Parathyroid adenoma (tissue), 2 donors: ENCODE measurements around the gene HGS.

ENCODE experiments used
- H2AFZ ChIP-seq: fragments of 300-600 bp; sonication (generic); one replicate; pipeline ENCODE4 v1.7.0; 2017; ENCODE audit warnings: antibody characterized with exemption, mild to moderate bottlenecking
- H3K27ac ChIP-seq: fragments of 300-600 bp; sonication (generic); one replicate; pipeline ENCODE4 v1.7.0; 2017
- H3K27me3 ChIP-seq: fragments of 300-600 bp; sonication (generic); one replicate; pipeline ENCODE4 v1.7.0; 2017; ENCODE audit warnings: low read length; ENCODE audit not compliant: control insufficient read depth, insufficient read depth
- H3K36me3 ChIP-seq: fragments of 300-600 bp; sonication (generic); one replicate; pipeline ENCODE4 v1.7.0; 2017; ENCODE audit warnings: low read length; ENCODE audit not compliant: control insufficient read depth, insufficient read depth
- H3K4me1 ChIP-seq: fragments of 300-600 bp; sonication (generic); one replicate; pipeline ENCODE4 v1.7.0; 2017; ENCODE audit warnings: control low read depth
- H3K4me2 ChIP-seq: fragments of 300-600 bp; sonication (generic); one replicate; pipeline ENCODE4 v1.7.0; 2017; ENCODE audit warnings: low read length
- H3K4me3 ChIP-seq: fragments of 300-600 bp; sonication (generic); one replicate; pipeline ENCODE4 v1.7.0; 2017; ENCODE audit warnings: low read depth, low read length
- H3K79me2 ChIP-seq: fragments of 300-600 bp; sonication (generic); one replicate; pipeline ENCODE4 v1.7.0; 2017; ENCODE audit warnings: control low read depth
- H3K9ac ChIP-seq: fragments of 300-600 bp; sonication (generic); one replicate; pipeline ENCODE4 v1.7.0; 2017; ENCODE audit warnings: mild to moderate bottlenecking
- H3K9me3 ChIP-seq: fragments of 300-600 bp; sonication (generic); one replicate; pipeline ENCODE4 v1.7.0; 2017; ENCODE audit warnings: low read length; ENCODE audit not compliant: control insufficient read depth
- TF ChIP-seq, protein P1 (sequence below): fragments of 300-600 bp; sonication (generic); IDR thresholded peaks from one replicate; pipeline ENCODE4 v1.7.0; 2017; ENCODE audit warnings: antibody characterized with exemption, mild to moderate bottlenecking
- donor health status: primary hyperparathyroidism.

The HGS gene

DNA sequence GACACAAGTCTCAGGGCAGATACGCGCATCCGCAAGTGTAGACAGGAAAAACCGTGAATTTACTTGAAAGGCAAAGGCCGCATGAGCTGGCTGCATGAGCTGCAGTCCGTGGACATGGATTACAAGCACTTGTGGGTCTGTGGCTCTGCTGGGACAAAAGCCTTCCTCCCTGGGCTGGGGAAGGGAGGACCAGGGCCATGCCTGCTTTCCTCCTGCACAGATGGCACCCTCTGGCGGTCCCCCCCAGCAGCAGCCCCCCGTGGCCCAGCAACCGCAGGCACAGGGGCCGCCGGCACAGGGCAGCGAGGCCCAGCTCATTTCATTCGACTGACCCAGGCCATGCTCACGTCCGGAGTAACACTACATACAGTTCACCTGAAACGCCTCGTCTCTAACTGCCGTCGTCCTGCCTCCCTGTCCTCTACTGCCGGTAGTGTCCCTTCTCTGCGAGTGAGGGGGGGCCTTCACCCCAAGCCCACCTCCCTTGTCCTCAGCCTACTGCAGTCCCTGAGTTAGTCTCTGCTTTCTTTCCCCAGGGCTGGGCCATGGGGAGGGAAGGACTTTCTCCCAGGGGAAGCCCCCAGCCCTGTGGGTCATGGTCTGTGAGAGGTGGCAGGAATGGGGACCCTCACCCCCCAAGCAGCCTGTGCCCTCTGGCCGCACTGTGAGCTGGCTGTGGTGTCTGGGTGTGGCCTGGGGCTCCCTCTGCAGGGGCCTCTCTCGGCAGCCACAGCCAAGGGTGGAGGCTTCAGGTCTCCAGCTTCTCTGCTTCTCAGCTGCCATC is 17.7 kb downstream of the HGS start:
- Histone ChIP-seq H3K9ac (no peak overlapping the region), H3K4me1 (peaks cover 11% of the 10 kb centered on the region), H3K9me3 (no peaks in the 10 kb centered on the region), H3K4me3 (peak overlapping the region; percentile 94), H3K27me3 (no peaks in the 10 kb centered on the region), H2AFZ (no peak overlapping the region), H3K4me2 (peak overlapping the region; percentile 78), H3K36me3 (no peaks in the 10 kb centered on the region), H3K27ac (no peak overlapping the region), H3K79me2 (peaks cover 30% of the 10 kb centered on the region)
- TF ChIP-seq, protein P1, sequence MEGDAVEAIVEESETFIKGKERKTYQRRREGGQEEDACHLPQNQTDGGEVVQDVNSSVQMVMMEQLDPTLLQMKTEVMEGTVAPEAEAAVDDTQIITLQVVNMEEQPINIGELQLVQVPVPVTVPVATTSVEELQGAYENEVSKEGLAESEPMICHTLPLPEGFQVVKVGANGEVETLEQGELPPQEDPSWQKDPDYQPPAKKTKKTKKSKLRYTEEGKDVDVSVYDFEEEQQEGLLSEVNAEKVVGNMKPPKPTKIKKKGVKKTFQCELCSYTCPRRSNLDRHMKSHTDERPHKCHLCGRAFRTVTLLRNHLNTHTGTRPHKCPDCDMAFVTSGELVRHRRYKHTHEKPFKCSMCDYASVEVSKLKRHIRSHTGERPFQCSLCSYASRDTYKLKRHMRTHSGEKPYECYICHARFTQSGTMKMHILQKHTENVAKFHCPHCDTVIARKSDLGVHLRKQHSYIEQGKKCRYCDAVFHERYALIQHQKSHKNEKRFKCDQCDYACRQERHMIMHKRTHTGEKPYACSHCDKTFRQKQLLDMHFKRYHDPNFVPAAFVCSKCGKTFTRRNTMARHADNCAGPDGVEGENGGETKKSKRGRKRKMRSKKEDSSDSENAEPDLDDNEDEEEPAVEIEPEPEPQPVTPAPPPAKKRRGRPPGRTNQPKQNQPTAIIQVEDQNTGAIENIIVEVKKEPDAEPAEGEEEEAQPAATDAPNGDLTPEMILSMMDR = no peak

DNA sequence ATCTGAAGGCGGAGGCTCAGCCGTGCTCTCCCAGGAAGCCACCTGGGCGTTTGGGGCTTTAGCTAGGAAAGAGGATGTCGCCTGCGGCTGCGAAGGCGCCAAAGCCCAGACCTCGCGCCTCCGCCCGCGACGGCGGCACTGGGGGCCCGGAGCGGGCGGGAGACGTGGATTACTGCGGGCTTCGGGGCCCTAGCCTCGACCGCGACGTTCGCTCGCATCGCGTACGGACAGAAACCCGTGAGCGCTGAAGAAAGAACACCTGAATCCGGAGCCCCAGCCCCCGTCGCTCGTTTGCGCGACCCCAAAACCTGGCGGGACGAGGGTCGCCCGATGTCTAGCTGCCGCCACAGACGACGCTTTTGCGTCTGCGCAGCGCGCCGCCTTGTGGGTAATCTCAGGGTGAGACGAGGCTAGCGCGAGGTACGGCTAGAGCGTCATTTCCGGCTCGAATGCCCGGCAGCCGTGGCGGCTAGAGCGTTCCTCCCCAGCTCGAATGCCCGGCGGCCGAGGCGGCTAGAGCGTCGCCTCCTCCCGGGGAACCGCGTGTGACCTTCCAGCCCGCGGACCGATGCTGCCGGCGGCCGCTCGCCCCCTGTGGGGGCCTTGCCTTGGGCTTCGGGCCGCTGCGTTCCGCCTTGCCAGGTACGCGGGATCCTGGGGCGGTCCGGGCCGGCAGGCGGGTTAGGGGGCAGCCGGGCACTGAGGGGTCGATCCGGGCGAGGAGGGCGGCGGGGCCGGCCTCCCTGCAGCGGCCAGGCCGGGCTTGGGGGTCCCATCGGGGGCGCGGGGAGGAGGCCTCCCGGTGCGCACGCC is 19.3 kb downstream of the HGS start, which contains the start of gene MRPL12:
MRPL12 (plus strand) TSS at position 434 of the 813 bp plus-strand sequence; CDS start at position 569, 135 bp downstream.
- H2AFZ ChIP-seq = peak within 1 kb of the TSS; percentile 95
- peak within 1 kb of the TSS; percentile 90 for H3K27ac ChIP-seq
- peak within 1 kb of the TSS; percentile 78 for H3K4me2 ChIP-seq
- TF ChIP-seq, protein P1 = peak; percentile 65
- H3K27me3 ChIP-seq = no peaks in the 10 kb centered on the region
- peaks cover 11% of the 10 kb centered on the region for H3K4me1 ChIP-seq
- H3K79me2 ChIP-seq = peaks cover 25% of the 10 kb centered on the region
- H3K9me3 ChIP-seq = no peaks in the 10 kb centered on the region
- H3K36me3 ChIP-seq = no peaks in the 10 kb centered on the region
- H3K4me3 ChIP-seq = peak within 1 kb of the TSS; percentile 94
- H3K9ac ChIP-seq = peak within 1 kb of the TSS; percentile 90

DNA sequence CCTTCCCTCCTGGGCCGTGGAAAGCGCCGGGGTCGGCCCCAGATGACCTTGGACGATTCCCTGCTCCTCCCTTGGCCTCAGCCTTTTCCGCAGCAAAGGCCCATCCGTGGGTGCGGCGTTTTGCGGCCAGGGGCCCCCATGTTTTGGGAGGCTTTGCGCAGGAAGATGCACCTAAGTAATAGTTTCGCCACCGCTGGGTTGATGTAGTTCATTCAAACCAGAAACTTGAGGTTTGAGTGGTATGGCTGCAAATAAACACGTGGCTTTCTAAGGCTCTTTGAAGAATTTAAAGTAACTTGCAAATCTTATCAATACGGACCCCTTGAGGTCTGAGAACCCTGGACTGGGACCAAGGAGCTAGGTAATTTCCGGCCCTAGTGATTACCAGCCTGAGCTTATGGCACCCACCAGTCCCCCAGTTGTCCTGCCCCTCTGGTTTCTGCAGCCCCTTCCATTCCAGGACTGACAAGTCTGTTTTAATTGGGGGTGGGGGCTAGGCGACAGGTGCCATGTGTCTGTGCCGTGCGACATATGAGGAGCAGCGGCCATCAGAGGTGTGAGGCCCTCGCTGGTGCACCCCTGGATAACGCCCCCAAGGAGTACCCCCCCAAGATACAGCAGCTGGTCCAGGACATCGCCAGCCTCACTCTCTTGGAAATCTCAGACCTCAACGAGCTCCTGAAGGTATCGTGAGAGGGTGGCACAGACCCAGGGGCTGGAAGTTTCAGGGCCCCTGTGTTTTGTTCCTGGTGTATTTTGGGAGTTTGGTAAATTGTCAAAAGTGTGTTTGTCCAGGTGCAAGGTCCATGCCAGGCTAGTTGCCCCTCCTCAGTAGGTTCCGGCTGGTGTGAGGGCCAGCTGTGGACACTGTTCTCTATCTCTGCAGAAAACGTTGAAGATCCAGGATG is 20.2 kb downstream of the HGS start:
- Histone ChIP-seq H2AFZ (peak overlapping the region; percentile 95), H3K27ac (peak overlapping the region; percentile 90), H3K4me1 (peaks cover 11% of the 10 kb centered on the region), H3K9ac (peak overlapping the region; percentile 90), H3K27me3 (no peaks in the 10 kb centered on the region), H3K4me3 (peak overlapping the region; percentile 94), H3K9me3 (no peaks in the 10 kb centered on the region), H3K79me2 (peaks cover 25% of the 10 kb centered on the region), H3K36me3 (no peaks in the 10 kb centered on the region), H3K4me2 (peak overlapping the region; percentile 78)
- TF ChIP-seq, protein P1 = no peak

DNA sequence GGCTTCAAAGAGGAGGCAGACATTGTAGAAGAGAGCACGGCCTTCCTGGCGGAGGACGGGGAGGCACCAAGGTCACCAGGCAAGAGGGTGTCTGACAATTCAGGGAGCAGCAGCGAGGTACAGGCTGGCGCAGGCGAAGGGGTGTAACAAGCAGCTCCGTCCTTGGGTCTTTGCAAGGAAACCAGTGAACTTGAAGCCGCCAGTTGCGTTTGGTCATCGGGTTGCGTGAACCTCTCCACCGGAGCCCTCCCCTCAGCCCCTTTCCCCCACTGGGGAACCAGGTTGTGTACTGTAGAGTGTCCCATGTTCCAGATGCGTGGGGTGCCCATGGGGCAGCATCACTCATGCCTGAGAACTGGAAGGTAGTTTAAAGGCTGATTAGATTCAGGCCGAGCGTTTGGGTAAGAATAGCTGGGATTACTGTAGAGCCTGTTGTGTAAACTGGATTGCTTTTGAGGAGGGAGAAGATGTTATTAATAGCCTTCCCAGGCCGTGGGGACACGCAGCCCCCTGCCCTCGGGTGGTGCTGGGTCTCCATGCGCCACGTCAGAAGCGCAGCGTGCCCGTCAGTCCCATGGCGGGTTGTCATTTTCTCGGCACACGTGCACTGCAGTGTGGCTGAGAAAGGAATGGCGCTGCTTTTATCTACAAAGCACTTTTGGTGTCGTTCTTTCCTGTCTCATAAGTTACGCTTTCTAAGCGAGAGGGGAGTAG is 21.9 kb downstream of the HGS start:
- no peak overlapping the region for H3K4me2 ChIP-seq
- H2AFZ ChIP-seq = no peak overlapping the region
- peaks cover 24% of the 10 kb centered on the region for H3K79me2 ChIP-seq
- H3K27me3 ChIP-seq = no peaks in the 10 kb centered on the region
- no peak overlapping the region for H3K27ac ChIP-seq
- no peak overlapping the region for H3K9ac ChIP-seq
- no peaks in the 10 kb centered on the region for H3K36me3 ChIP-seq
- H3K4me1 ChIP-seq = peaks cover 17% of the 10 kb centered on the region
- no peaks in the 10 kb centered on the region for H3K9me3 ChIP-seq
- TF ChIP-seq, protein P1 = no peak
- no peak overlapping the region for H3K4me3 ChIP-seq
